GM12891 (cell line): ENCODE measurements around the gene RAP1A.

ENCODE experiments used
- POLR2A ChIP-seq: IDR thresholded peaks from 2 replicates; pipeline ENCODE4 v1.6.1; 2011; ENCODE audit warnings: low read depth, low read length, control low read depth
- TAF1 ChIP-seq: IDR thresholded peaks from 2 replicates; pipeline ENCODE4 v1.6.1; 2011; ENCODE audit warnings: low read depth, low read length, control low read depth

DNA sequence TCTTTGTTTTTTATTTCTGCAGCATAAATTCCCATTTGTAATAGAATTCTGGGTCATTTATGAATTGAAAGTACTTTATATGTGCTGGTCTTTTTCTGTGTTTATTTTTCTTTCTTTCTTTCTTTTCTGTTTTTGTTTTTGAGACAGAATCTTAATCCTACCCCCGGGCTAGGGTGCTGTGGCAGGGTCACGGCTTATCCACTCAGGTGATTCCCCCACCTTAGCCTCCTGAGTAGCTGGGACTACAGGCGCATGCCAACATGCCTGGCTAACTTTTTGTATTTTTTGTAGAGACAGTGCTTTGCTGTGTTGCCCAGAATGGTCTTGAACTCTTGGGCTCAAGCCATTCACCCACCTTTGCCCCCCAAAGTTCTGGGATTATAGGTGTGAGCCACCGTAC is 18.7 kb downstream of the RAP1A start:
- TF ChIP-seq TAF1, result no peak
- TF ChIP-seq POLR2A, result no peak
